NCI-H2107 (cell line): Measurements from ENCODE around the gene FAM174C.

Experiments used
- DNase-seq: peaks from one replicate; lab custom pipeline; 2025; lab: John Stamatoyannopoulos, UW

Gene FAM174C

DNA sequence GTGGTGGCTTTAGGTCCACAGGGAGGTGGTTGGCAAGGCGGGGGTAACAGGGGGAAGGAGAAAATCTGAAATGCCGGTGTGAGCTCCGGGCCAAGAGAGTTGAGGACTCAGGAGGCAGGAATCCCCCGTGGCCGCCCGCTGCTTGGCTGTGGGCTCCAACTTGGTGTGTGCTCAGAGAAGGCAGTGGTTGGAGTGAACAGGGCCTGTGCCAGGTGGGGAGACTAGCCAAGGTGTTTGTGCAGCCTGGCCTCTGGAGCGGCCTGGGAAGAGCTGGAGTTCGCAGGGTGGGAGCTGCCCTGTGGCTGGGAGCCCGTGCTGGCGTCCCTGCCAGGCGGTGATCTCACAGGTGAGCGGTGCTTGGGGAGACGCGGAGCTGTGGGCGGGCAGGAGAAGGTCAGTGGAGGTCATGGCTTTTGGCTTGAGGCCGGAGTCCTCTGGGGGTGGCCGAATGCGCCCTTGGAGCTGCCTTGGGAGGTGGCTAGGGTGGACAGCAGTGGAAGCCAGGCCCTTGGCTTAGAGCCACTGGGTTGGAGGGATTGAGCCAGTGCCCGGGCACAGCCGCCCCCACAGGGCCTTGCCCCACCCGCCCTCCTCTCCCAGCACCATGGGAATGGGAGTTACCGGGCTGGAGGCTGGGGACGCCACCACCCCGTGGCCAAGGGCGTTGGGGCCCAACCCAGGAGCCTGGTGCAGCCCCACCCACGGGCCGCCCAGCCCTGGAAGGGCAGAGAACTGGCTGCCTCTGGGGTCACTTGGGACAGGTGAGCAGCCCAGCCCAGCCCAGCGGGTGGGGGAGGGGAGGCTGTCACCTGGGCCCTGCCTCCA is 13.3 kb upstream of the FAM174C start:
- no peak for DNase-seq

DNA sequence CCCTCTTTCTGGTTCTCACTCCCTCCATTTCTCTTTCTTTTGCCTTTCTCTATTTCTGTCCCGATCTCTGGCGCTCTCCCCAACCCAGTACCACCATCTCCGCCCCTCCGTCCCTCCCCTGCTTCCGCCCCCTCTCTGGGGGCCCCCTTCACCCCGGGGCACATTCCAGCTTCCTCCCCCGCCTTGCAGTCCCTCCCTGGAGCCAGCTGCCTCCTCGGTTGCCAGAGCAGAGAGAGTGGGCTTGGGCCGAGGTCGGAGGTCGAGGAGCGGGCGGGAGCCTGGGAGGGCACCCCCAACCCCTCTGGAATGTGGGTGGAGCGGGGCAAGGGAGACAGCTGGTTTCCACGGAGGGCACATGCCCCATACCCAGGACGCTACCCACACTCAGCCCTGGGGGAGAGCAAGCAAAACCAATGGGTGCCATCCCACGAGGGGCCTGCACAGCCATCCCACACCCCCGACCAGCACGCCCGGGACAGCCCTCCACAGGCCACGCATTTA is 12.7 kb upstream of the FAM174C start:
- DNase-seq = no peak

DNA sequence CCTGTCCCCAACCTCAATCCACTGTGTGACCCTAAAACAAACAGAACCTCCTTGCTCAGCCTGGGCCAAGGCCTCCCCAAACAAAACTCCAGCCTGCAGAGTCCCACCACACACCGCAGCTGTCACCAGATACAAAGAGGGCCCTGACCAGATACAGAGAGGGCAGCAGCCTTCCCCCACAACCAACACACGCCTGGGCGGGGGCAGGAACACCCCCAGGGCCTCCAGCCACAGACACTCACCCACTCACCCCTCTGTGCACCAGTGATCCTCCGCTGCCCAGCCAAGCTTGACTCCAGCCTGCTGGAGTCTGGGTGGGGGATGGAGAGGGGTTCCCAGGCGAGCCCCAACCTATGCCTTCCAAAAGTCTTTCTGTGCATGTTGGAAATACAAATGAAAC is 12.1 kb upstream of the FAM174C start:
- no peak for DNase-seq

DNA sequence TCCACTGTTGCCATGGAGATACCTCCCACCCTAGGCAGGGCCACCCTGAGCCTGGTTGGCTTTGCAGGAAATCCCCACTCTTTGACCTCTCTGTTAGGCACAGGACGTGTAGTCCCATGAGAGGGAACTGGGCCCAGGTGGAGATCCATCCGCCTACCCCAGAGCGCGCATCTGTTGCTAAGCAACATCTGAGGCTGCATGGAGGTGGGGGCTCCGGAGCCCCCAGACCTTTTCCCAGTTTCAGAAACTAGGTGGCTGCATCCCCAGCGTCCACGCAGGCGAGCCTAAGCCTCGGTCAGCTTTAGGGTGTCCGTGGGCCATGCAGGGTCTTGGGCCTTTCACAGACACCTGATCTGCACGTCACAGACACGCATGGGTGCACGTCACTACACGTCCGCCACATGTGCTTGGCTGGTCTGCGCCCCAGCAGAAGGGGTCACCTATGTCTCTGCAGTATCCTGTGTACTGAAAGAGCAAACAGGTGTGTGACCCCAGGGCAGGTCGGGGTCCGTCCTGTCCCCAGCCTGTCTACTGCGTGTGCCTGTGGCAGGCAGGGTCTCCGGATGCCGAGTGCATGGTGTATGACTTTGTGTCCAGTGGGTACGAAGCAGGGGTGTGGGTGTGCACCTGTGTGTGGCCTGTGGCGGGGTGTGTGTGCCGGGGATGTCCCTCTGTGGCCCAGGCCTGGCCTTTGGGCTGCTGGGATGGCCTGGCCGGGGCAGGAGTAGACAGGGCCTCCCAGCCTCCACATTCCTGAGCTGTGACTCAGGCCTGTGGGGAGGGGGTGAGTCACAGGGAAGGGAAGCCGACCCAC is 10.3 kb upstream of the FAM174C start:
- DNase-seq = no peak

DNA sequence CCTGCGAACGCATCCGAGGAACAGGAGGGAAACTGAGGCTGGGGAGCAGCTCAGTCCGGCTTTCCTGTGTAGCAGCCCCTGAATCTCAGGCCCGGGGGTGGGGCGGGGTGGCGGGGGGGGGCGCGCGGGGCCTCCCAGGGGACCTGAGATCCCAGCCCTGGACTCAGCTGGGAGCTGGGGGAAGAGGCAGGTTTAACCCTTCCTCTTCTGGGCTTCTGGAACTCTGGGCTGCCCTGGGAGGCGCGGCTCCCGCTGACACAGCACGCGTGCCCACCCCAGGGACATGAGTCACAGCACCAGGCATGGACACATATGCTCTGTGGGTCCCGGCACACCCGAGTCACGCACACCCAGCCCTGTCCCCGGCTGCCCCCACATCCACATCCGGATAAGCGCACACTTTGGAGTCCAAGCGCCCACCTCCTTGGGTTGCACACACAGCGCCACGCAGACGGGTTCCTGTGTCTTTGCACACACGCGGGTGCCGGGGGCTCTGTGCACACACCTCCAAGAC is 9.7 kb upstream of the FAM174C start:
- DNase-seq = no peak

DNA sequence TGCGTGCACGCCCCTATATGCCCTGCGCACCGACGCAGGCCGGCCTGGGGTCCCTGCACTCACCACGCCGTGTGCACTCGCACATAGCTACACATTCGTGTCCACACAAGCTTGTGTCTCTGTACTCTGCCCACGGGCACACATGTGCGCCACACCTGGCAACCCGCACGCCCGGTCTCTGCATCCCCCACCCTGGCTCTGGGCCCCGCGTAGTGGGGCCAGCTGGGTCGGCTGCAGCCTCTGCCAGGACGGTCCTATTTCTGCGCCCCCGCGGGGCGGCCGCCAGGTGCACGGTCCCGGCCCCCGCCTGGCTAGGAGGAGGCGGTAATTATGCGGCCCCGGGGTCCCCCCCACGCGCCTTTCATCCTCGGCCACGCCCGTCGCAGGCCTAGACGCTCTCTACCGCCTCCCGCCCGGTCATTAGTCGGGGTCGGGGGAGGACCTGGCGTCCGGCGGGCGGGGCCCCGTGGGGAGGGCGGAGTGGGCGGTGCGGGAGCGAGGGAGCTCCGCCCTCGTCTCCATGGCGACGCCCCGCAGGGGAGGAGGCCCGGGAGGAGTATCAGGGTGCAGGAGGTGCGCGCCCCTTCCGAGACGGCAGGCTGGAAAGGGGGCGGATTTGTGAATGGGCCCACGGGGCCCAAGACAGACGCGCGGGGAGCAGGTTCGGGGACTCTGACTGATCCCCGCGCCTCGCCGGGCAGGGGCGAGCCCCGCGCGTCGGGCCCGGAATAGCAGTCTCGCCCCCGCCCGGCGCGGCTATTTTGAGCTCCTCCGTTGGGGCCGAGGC is 9.0 kb upstream of the FAM174C start:
- DNase-seq = no peak

DNA sequence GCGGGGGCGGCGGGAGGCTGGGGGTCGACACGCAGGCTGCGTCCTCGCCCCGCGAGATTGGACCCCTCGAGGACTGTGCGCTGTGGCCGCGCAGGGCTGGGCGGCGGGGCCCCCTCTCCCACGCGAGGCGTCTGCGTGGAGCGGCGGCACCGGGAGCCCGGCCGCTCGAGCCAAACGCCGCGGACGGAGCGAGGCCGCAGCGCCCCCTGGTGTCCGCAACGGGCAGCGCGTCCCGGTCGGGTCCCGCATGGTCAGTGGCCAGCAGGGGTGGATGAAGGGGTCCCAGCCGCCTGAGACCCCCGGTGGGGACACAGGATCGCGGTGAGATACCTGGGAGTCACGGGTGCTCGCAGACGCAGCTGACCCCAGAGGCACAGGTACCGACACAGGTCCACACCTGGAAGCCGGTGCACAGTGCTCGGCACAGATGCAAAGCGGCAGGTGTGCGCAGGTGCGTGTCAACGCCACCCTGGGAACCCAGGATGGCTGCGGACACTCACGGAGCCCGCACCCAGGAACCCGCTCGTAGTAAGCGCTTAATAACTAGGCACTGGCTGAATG is 8.3 kb upstream of the FAM174C start:
- no peak for DNase-seq

DNA sequence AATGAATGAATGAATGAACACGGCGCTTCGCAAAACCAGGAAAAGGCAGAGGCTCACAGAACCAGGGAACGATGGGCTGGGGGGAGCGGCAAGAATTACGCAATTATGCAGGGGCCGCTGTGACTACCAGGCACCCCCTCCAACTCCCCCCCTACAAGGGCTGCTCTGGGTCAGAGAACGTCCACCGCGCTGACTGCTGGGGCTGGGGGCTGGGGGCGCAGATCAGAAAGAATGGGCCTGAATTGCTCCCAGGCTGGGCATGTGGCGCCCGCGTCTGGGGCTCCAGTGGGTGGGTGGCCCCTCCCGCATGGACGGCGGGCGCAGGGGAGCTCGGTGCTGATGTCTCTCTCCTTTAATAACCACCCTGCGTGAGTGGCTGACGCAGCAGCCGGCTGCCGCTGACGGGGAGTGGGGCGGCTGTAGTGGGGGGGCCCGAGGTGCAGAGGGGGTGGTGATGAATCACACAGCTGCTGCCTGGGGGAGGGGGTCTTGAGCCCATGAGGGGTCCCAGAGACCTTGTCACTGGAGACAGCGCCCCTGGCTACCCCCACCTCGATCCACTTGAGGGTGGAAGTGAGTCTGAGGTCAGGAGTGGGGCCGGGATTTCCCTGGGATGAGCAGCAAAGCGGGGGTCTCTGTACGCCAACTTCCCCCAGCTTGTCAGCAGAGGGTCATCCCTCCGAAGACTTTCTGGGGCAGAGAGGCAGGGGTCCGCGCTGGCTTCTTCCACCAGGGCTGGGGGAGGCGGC is 7.7 kb upstream of the FAM174C start:
- no peak for DNase-seq

DNA sequence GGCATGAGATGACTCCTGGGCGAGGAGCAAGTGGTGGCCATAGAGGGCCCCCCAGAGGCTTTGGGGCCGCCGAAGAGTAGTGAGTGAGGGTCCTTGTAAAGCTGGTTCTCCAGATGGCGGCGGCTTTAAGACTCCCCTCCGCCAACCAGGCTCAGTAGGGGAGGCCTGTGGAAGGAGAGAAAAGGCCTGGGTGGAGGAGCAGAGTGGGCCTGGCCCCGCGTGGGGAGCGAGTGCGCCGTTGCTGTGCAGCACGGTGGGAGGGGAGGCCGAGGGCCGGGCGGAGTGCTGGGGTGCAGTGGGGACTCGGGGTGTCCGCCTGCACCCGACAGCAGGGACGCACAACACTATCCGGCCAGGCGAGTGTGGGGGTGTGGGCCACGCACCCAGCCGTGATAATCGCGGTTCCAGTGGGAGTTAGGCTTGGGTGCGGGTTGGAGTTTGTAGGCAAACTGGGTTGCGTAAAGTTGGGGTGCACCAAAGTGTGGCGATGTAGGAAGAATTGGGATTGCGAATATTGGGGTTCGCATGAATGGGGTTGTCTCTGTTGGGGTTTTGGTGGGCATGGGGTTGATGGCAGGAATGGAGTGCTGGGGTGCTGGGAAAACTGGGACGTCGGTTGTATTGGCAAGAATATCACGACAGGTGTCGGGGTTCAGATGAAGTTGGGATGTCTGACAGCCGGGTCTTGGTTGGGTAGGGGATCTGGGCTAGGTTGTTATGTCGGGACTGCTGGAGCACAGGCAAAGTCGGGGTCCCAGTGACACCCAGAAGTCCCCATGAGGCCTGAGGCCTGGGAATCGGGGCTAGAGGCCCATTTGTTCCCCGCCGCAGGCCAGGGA is 6.9 kb upstream of the FAM174C start:
- DNase-seq = no peak

DNA sequence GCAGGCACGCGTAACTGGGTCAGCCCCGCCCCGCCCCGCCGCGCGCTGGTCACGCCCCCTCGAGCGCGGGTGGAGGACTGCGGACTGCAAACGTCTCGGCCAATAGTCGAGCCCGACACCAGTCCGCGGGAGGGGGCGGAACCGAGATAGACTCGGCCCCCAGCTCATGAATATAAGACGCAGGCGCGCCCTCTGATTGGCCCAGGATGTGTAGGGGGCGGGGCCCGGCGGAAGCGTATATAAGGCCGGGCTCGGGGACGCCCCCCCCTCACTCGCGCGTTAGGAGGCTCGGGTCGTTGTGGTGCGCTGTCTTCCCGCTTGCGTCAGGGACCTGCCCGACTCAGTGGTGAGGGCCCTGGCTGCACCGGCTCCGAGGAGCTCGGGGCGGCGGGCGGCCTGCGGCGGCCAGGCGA is 6.3 kb upstream of the FAM174C start, which contains the start of gene CIRBP:
Gene CIRBP (plus strand): TSS at position 268 of the 413 bp plus-strand sequence. CDS start 1,602 bp downstream, outside the sequence.
- peak; percentile 96 for DNase-seq

DNA sequence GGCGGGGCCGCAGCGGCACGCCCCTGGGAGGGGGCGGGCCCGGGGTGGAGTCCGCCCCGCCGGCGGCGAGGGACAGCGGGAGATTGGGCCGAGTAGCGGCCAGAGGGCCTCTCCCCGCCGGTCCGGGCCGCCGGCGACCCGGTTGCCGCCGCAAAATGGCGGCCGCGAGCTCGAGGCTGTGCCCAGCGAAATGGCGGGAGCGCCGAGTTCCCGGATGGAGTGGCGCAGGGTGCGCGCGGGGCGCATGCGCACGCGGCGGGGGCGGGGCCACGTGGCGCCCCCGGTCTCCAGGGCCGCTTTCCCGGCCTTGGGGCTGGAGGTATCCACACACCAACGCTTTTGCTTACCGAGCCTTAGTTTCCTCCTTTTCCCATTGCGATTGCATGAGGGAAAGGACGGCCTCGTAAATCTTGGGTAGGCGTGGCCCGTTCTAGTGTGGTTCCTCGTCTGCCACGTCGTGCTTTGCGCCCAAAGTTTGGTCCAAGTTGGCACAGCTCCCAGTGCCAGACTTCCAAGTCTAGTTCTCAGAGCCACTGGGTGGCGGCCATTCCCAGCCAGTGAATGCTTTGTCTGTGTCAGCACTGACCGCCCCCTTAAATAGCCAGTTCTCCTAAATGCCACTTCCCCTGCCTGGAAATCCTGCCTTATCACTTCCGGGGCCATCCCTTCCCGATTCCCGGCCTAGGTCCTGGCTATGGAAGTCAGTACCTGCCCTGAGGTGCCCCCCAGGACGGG is 5.7 kb upstream of the FAM174C start:
- DNase-seq = peak; percentile 71

DNA sequence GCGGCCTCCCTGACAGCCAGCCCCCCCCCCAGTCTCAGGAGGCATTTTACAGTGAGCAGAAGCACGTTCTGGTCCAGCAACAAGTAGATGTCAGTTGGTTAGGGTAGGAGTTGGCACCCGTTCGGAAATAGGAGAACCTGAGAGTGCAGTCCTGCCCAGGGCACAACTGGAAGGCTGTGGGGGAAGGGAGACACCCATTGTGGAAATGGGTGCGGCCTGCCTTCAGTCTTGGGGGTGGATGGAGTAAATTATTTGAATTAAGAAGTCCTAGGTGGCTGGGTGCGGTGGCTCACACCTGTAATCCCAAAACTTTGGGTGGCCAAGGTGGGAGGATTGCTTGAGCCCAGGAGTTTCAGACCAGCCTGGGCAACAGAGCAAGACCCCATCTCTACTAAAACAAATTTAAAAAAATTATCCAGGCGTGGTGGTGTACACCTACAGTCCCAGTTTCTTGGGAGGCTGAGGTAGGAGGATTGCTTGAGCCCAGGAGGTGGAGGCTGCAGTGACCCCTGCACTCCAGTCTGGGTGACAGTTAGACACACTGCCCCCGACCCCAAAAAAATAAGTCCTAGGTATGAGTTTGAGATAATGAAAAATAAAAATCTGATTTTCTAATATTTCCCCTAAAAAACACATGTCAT is 5.0 kb upstream of the FAM174C start:
- DNase-seq = no peak

DNA sequence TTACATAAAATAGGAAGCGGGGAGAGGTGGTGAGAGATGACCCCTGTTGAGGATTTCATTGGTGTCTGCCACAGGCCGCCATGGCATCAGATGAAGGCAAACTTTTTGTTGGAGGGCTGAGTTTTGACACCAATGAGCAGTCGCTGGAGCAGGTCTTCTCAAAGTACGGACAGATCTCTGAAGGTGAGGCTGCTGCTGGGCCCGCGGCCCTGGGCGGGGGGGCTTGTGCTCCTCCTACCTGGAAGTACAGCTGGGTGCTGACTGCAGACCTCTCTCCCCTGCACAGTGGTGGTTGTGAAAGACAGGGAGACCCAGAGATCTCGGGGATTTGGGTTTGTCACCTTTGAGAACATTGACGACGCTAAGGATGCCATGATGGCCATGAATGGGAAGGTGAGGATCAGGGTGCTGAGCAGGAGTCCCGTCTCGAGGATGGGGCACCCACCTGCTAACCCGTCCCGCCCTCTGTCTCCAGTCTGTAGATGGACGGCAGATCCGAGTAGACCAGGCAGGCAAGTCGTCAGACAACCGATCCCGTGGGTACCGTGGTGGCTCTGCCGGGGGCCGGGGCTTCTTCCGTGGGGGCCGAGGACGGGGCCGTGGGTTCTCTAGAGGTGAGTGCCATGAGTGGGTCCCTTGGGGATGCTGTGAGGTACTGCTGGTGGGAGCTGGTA is 4.3 kb upstream of the FAM174C start:
- DNase-seq = no peak

DNA sequence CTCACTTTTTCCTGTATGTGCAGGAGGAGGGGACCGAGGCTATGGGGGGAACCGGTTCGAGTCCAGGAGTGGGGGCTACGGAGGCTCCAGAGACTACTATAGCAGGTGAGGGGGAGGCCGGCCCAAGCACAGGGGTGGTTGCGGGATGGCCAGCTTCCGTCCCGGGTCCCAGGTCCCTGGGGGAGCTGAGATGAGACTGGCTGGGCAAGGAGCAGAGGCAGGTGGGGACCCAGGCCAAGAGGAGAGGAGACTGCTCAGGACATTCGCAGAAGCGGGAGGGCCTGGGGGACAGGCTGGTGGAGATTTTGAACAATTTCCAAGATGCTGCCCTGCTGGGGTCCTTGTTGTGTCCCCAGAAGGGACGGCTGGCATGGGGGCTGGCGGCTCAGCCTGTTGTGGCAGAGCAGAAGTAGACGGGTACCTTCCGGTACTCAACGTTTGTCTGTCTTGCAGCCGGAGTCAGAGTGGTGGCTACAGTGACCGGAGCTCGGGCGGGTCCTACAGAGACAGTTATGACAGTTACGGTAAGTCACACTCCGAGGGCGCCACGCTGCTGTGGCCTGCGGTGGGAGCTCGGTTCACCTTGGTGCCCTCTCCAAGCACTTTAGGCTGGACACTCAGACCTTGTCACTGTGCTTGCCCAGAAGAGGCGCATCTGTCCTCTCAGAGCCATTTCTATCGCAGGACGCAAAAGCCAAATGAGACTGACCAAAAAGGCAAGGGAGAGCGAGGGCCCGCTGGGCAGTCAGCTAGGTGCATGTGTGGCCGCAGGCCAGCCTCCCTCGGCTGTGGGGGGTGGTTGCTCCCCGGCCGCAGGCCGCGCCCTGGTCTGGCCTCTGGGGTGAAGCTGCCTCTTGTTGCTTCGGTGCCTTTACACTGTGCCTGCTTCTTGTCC is 3.6 kb upstream of the FAM174C start:
- no peak for DNase-seq

DNA sequence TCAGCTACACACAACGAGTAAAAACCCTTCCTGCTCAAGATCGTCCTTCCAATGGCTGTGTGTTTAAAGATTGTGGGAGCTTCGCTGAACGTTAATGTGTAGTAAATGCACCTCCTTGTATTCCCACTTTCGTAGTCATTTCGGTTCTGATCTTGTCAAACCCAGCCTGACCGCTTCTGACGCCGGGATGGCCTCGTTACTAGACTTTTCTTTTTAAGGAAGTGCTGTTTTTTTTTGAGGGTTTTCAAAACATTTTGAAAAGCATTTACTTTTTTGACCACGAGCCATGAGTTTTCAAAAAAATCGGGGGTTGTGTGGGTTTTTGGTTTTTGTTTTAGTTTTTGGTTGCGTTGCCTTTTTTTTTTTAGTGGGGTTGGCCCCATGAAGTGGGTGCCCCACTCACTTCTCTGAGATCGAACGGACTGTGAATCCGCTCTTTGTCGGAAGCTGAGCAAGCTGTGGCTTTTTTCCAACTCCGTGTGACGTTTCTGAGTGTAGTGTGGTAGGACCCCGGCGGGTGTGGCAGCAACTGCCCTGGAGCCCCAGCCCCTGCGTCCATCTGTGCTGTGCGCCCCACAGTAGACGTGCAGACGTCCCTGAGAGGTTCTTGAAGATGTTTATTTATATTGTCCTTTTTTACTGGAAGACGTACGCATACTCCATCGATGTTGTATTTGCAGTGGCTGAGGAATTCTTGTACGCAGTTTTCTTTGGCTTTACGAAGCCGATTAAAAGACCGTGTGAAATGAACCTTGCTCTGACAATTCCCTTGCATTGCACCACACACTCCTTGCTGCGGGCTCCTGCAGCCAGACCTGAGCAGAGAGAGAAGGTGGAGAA is 2.7 kb upstream of the FAM174C start:
- no peak for DNase-seq
